ENCODE results near the gene CACNA2D3. TPM values are rescaled to one million over a fixed set of nuclear protein-coding genes. Genes with fewer than 3 reads are reported as not detected.
"Not testable (repeated sequence)": the region's sequence is repeated elsewhere in the genome, so short reads cannot be mapped to it uniquely, and the experiment has no call there.

CACNA2D3 gene
- total RNA-seq, 1 donor from 2014 or later = not detected

- no peaks in the 10 kb centered on the region for H3K4me1 ChIP-seq
- no peak for DNase-seq (ENCODE audit: low spot score)
- no peak overlapping the region for H3K4me3 ChIP-seq
- no peak overlapping the region for H3K27ac Mint-ChIP-seq
- H2AFZ ChIP-seq (replicated peaks) = no peak overlapping the region
- H3K27me3 ChIP-seq = no peaks in the 10 kb centered on the region
- no peak for TF ChIP-seq EZH2phosphoT487 (IDR thresholded peaks at IDR 0.05)
- TF ChIP-seq, protein P1, sequence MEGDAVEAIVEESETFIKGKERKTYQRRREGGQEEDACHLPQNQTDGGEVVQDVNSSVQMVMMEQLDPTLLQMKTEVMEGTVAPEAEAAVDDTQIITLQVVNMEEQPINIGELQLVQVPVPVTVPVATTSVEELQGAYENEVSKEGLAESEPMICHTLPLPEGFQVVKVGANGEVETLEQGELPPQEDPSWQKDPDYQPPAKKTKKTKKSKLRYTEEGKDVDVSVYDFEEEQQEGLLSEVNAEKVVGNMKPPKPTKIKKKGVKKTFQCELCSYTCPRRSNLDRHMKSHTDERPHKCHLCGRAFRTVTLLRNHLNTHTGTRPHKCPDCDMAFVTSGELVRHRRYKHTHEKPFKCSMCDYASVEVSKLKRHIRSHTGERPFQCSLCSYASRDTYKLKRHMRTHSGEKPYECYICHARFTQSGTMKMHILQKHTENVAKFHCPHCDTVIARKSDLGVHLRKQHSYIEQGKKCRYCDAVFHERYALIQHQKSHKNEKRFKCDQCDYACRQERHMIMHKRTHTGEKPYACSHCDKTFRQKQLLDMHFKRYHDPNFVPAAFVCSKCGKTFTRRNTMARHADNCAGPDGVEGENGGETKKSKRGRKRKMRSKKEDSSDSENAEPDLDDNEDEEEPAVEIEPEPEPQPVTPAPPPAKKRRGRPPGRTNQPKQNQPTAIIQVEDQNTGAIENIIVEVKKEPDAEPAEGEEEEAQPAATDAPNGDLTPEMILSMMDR (IDR thresholded peaks at IDR 0.05) = no peak
- no peak for TF ChIP-seq EZH2 (IDR thresholded peaks at IDR 0.05)
- no peaks in the 10 kb centered on the region for H3K4me1 Mint-ChIP-seq
- no peaks in the 10 kb centered on the region for H3K27me3 Mint-ChIP-seq (ENCODE audit: insufficient read depth, low read depth)
- no peaks in the 10 kb centered on the region for H3K36me3 Mint-ChIP-seq
- no peak overlapping the region for H3K27ac ChIP-seq
- H4K20me1 ChIP-seq (ENCODE audit: low read depth) = no peaks in the 10 kb centered on the region
- H3K79me2 ChIP-seq (ENCODE audit: low read depth) = no peaks in the 10 kb centered on the region
- H3K4me3 Mint-ChIP-seq = no peak overlapping the region
- H3F3A ChIP-seq (ENCODE audit: low read depth) = no peaks in the 10 kb centered on the region
- H3K9ac ChIP-seq = no peak overlapping the region
- no peak overlapping the region for H3K4me2 ChIP-seq
- H3K9me3 ChIP-seq (ENCODE audit: low read depth) = no peaks in the 10 kb centered on the region
- peaks cover 4% of the 10 kb centered on the region for H3K9me3 Mint-ChIP-seq
- no peaks in the 10 kb centered on the region for H3K36me3 ChIP-seq
These were observed 984.8 kb downstream of the CACNA2D3 start for GRCh38 chr3:55107187-55107586.

DNA sequence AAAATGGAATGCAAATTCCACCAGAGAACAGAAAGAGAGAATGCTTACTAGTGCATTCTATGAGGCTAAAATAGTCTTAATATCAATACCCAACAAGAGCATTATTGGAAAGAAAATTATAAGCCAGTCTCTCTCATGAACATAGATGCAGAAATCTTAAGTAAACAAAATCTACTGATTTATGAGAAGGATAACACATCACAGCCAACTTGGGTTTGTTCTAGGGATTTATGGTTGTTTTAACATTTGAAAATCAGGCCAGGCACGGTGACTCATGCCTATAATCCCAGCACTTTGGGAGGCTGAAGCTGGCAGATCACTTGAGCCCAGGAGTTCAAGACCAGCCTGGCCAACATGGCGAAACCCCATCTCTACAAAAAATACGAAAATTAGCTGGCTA, 989.6 kb downstream of the CACNA2D3 start:
- H4K20me1 ChIP-seq (ENCODE audit: low read depth); H3K4me1 Mint-ChIP-seq; H3K36me3 ChIP-seq; H3K4me3 Mint-ChIP-seq; H3K27ac Mint-ChIP-seq; H3K9ac ChIP-seq; H3K4me1 ChIP-seq; DNase-seq (ENCODE audit: low spot score); H3K36me3 Mint-ChIP-seq; H3K27ac ChIP-seq; H3K4me3 ChIP-seq; H3F3A ChIP-seq (ENCODE audit: low read depth); H3K27me3 ChIP-seq; H3K4me2 ChIP-seq; H3K79me2 ChIP-seq (ENCODE audit: low read depth); H3K27me3 Mint-ChIP-seq (ENCODE audit: insufficient read depth, low read depth); H2AFZ ChIP-seq (replicated peaks); H3K9me3 ChIP-seq (ENCODE audit: low read depth): not testable (repeated sequence)
- H3K9me3 Mint-ChIP-seq = peaks cover 13% of the 10 kb centered on the region

DNA sequence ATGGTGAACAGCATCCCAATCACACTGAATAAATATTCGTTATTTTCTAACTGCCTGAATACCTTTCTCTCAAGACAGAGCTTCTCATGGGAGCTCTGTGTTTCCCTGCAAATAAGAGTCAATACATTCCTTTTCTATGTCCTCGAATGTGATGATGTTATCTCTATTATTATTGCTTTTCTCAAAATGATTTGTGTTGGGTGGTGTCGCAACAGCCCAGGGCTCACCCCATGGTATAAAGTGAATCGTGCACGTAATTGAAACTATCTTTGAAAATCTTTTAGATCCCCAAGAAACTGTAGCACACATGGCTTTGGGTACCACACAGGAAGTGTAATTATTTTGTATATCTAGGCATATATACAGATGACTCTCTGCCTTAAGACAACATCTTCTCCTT, 996.1 kb downstream of the CACNA2D3 start:
- no peaks in the 10 kb centered on the region for H3K36me3 ChIP-seq
- no peaks in the 10 kb centered on the region for H3F3A ChIP-seq (ENCODE audit: low read depth)
- H3K27me3 ChIP-seq = no peaks in the 10 kb centered on the region
- peaks cover 9% of the 10 kb centered on the region for H3K9me3 Mint-ChIP-seq
- no peaks in the 10 kb centered on the region for H3K36me3 Mint-ChIP-seq
- H4K20me1 ChIP-seq (ENCODE audit: low read depth) = no peaks in the 10 kb centered on the region
- TF ChIP-seq EZH2 (IDR thresholded peaks at IDR 0.05) (no peak), EZH2phosphoT487 (IDR thresholded peaks at IDR 0.05) (no peak)
- TF ChIP-seq, protein P1 (IDR thresholded peaks at IDR 0.05) = no peak
- H3K9ac ChIP-seq = no peak overlapping the region
- DNase-seq (ENCODE audit: low spot score) = no peak
- no peak overlapping the region for H3K4me3 Mint-ChIP-seq
- no peak overlapping the region for H3K4me3 ChIP-seq
- H3K79me2 ChIP-seq (ENCODE audit: low read depth) = no peaks in the 10 kb centered on the region
- H3K4me1 ChIP-seq = peaks cover 9% of the 10 kb centered on the region
- no peaks in the 10 kb centered on the region for H3K9me3 ChIP-seq (ENCODE audit: low read depth)
- H3K27ac ChIP-seq = no peak overlapping the region
- no peak overlapping the region for H3K4me2 ChIP-seq
- no peak overlapping the region for H2AFZ ChIP-seq (replicated peaks)
- H3K27ac Mint-ChIP-seq = no peak overlapping the region
- H3K27me3 Mint-ChIP-seq (ENCODE audit: insufficient read depth, low read depth) = no peaks in the 10 kb centered on the region
- H3K4me1 Mint-ChIP-seq = no peaks in the 10 kb centered on the region

DNA sequence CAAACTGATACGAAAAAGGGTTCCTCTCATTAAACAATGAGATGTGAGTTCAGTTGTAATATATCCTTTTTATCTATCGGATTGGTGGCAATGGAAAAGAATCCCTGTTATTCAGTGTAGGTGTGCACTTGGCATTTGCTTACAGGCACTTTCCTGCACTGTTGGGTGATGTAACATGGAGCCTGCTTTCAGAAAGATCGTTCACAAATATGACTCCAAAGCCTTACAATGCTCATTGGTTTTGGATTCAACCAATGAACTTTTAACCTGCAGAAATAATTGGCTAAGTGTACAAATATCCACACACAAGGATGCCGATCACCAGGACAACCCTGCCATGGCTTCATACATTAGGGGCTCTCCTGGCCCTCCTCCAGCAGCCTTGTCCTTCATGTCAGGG, 996.9 kb downstream of the CACNA2D3 start:
- Histone ChIP-seq H4K20me1 (ENCODE audit: low read depth) (no peaks in the 10 kb centered on the region), H3K9ac (no peak overlapping the region), H3K27ac (no peak overlapping the region), H3K4me3 (no peak overlapping the region), H3K4me2 (no peak overlapping the region), H3K4me1 (peaks cover 9% of the 10 kb centered on the region), H3K9me3 (ENCODE audit: low read depth) (no peaks in the 10 kb centered on the region), H3F3A (ENCODE audit: low read depth) (no peaks in the 10 kb centered on the region), H3K79me2 (ENCODE audit: low read depth) (no peaks in the 10 kb centered on the region), H3K27me3 (no peaks in the 10 kb centered on the region), H2AFZ (replicated peaks) (no peak overlapping the region), H3K36me3 (no peaks in the 10 kb centered on the region)
- H3K36me3 Mint-ChIP-seq = no peaks in the 10 kb centered on the region
- H3K27me3 Mint-ChIP-seq (ENCODE audit: insufficient read depth, low read depth) = no peaks in the 10 kb centered on the region
- no peak overlapping the region for H3K27ac Mint-ChIP-seq
- peaks cover 9% of the 10 kb centered on the region for H3K9me3 Mint-ChIP-seq
- H3K4me1 Mint-ChIP-seq = no peaks in the 10 kb centered on the region
- TF ChIP-seq, protein P1 (IDR thresholded peaks at IDR 0.05) = no peak
- TF ChIP-seq EZH2 (IDR thresholded peaks at IDR 0.05) = no peak
- TF ChIP-seq EZH2phosphoT487 (IDR thresholded peaks at IDR 0.05) = no peak
- no peak for DNase-seq (ENCODE audit: low spot score)
- H3K4me3 Mint-ChIP-seq = no peak overlapping the region
